ENCODE measurements around the gene NGEF. TPM values are rescaled to one million over a fixed set of nuclear protein-coding genes. Genes with fewer than 3 reads are reported as not detected.

The NGEF gene
- polyA plus RNA-seq, 1 of the 3 experiments (the other 2 are of a cell fraction) = 1.4 TPM

- TF ChIP-seq ZBTB33 (IDR thresholded peaks at IDR 0.05; ENCODE audit: borderline replicate concordance, low read depth) = no peak
- TF ChIP-seq NFIC (IDR thresholded peaks at IDR 0.05; ENCODE audit: borderline replicate concordance) = no peak
- TF ChIP-seq YY1 (IDR thresholded peaks at IDR 0.05; ENCODE audit: low read depth) = no peak
- no peak for TF ChIP-seq CTCF (IDR thresholded peaks at IDR 0.05)
- no peak for TF ChIP-seq EZH2phosphoT487 (IDR thresholded peaks at IDR 0.05; ENCODE audit: borderline replicate concordance, low read depth)
Measured at GRCh38 chr2:232877940-232878511, 135.0 kb downstream of the NGEF start (continued).

- H3K4me2 ChIP-seq = no peak overlapping the region
- H3K79me2 ChIP-seq (ENCODE audit: insufficient read depth) = no peaks in the 10 kb centered on the region
- H3F3A ChIP-seq (replicated peaks; ENCODE audit: insufficient read depth) = no peaks in the 10 kb centered on the region
- no peaks in the 10 kb centered on the region for H3K9me2 ChIP-seq
- ChIA-PET POLR2A (no interaction called here), CTCF (interaction anchor here (1.0 to 1.2 kb wide), 3 partner anchors 14 to 375 kb away, joined by 3 to 4 read pairs (median 3); partner anchors contain the start of gene ATG16L1)
- H3K27ac ChIP-seq (ENCODE audit: low read depth in 2 of 2, low read length in 1 of 2) = no peak overlapping the region
- no peaks in the 10 kb centered on the region for H4K20me1 ChIP-seq (ENCODE audit: insufficient read depth)
- no peaks in the 10 kb centered on the region for H3K36me3 ChIP-seq (replicated peaks in 1 of 2; ENCODE audit: control insufficient read depth in 1 of 2, insufficient read depth in 2 of 2, low read length in 1 of 2)
- TF ChIP-seq NFIC (IDR thresholded peaks at IDR 0.05; ENCODE audit: borderline replicate concordance) (no peak), SIN3A (IDR thresholded peaks at IDR 0.05; ENCODE audit: borderline replicate concordance, low read depth, low read length) (no peak), GATA2 (CRISPR knock-in tag; IDR thresholded peaks at IDR 0.05) (no peak), YY1 (IDR thresholded peaks at IDR 0.05; ENCODE audit: low read depth) (no peak)
- no peaks in the 10 kb centered on the region for H3K9me3 ChIP-seq
- no peak overlapping the region for H2AFZ ChIP-seq (ENCODE audit: low read depth)
- DNase-seq = no peak
- 82% methylated on average over 12 of the region's 21 CpGs for WGBS (ENCODE audit: low lambda C conversion rate)
- no peak overlapping the region for H3K9ac ChIP-seq
- H3K4me1 ChIP-seq (ENCODE audit: control insufficient read depth in 1 of 2, insufficient read depth in 2 of 2, low read depth in 1 of 2, low read length in 1 of 2) = peaks cover 0 to 10% of the 10 kb centered on the region in 2 experiments; a peak in 1 of 4 replicates
- H3K4me3 ChIP-seq (ENCODE audit: low read depth in 2 of 2, low read length in 1 of 2) = peak overlapping the region in 1 of 2 experiments; percentile 48; a peak in 2 of 4 replicates
- no peaks in the 10 kb centered on the region for H3K27me3 ChIP-seq (ENCODE audit: insufficient read depth)
Measured at GRCh38 chr2:232876978-232877441, 136.0 kb downstream of the NGEF start.
